SU-DHL-6 (cell line): ENCODE measurements around the gene MEF2D.

Experiments
- CTCF ChIP-seq: fragments of 200-600 bp; sonication (generic); IDR thresholded peaks from one replicate; pipeline ENCODE4 v1.5.1; 2017; ENCODE audit warnings: antibody characterized with exemption, mild to moderate bottlenecking, low read length, moderate library complexity; ENCODE audit not compliant: insufficient read depth, poor library complexity, severe bottlenecking
- EZH2phosphoT487 ChIP-seq: fragments of 200-600 bp; sonication (generic), shearing (Covaris generic); conservative IDR thresholded peaks from 2 replicates; pipeline ENCODE4 v1.6.1; 2018; ENCODE audit warnings: mild to moderate bottlenecking, antibody characterized with exemption, low read length, moderate library complexity, mixed read lengths

DNA sequence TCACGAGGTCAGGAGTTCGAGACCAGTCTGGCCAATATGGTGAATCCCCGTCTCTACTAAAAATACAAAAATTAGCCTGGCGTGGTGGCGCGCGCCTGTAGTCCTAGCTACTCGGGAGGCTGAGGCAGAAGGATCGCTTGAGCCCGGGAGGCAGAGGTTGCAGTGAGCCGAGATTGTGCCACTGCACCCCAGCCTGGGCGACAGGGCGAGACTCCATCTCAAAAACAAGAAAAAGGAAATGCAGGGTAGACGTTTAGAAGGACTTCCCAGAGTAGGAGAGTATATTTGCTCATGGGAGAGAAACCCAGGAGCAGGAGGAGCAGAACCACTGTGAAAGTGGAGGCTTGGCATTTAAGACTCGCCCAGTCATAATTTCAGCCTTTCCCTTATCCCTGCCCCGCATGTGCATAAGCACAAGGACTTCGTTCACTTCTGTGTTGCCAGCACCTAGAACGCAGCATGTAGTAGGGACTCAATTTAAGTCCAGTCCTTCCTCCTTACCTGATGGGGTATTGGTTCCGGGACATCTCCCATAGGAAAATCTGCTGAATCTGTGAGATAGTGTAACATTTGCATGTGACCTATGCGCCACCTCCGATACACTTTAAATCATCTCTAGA is 5.2 kb upstream of the MEF2D start:
- TF ChIP-seq CTCF = no peak
- TF ChIP-seq EZH2phosphoT487 = no peak
